HFF-Myc (cell line): ENCODE measurements around the gene AMMECR1L.

ENCODE experiments used
- DNase-seq: peaks from one replicate; pipeline ENCODE4 v3.0.0-alpha.2; 2011; ENCODE audit warnings: low read depth; ENCODE audit errors: extremely low read depth
- H3K4me3 ChIP-seq: replicated peaks from 2 replicates; pipeline ENCODE4 v1.5.1; 2011; ENCODE audit warnings: low read depth, mild to moderate bottlenecking, control low read depth, low read length
- TF ChIP-seq, protein P1 (sequence below): IDR thresholded peaks from 2 replicates; pipeline ENCODE4 v1.5.1; 2012; ENCODE audit warnings: mild to moderate bottlenecking, low read depth, low read length, control low read depth; ENCODE audit errors: missing control alignments

AMMECR1L gene

DNA sequence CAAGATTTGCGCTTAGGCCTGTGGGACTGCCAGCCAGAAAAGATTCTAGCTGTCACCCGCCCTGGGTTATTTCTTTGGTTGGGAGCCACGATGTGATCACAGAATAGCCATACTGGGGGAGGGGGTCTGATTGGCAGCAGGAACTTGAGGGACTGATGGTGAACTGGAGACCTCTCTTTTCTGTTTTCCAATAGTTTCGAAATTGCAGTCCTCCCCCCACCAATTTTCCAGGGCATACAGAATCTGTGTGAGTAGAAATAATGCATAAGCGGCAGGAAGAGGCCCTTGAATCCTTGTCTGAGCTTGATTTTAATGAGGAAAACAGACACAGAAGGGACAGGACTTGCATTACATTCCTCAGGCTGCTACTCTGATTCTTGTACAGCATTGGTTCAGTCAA lies 25.6 kb downstream of the AMMECR1L start:
- no peak overlapping the region for H3K4me3 ChIP-seq
- DNase-seq, result no peak
- TF ChIP-seq, protein P1, sequence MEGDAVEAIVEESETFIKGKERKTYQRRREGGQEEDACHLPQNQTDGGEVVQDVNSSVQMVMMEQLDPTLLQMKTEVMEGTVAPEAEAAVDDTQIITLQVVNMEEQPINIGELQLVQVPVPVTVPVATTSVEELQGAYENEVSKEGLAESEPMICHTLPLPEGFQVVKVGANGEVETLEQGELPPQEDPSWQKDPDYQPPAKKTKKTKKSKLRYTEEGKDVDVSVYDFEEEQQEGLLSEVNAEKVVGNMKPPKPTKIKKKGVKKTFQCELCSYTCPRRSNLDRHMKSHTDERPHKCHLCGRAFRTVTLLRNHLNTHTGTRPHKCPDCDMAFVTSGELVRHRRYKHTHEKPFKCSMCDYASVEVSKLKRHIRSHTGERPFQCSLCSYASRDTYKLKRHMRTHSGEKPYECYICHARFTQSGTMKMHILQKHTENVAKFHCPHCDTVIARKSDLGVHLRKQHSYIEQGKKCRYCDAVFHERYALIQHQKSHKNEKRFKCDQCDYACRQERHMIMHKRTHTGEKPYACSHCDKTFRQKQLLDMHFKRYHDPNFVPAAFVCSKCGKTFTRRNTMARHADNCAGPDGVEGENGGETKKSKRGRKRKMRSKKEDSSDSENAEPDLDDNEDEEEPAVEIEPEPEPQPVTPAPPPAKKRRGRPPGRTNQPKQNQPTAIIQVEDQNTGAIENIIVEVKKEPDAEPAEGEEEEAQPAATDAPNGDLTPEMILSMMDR, result no peak

DNA sequence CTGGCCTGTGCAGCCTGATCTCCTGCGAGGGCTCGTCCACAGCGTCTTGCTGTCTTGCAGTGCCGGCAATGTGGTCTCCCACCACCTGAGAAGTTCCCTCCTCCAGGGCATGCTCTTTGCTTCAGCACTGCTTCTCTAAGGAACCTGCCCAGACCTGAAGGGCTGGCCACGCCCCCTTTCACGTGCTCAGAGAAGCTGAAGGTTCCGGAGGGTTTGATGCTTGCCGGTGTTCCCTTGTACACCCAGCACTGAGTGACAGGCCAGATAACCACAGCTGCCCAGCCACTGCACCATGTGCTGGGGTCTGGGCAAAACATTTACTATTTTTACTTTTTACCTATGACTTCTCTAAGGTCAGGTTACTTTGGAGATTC lies 26.1 kb downstream of the AMMECR1L start:
- TF ChIP-seq, protein P1, result no peak
- DNase-seq, result no peak
- H3K4me3 ChIP-seq, result no peak overlapping the region

DNA sequence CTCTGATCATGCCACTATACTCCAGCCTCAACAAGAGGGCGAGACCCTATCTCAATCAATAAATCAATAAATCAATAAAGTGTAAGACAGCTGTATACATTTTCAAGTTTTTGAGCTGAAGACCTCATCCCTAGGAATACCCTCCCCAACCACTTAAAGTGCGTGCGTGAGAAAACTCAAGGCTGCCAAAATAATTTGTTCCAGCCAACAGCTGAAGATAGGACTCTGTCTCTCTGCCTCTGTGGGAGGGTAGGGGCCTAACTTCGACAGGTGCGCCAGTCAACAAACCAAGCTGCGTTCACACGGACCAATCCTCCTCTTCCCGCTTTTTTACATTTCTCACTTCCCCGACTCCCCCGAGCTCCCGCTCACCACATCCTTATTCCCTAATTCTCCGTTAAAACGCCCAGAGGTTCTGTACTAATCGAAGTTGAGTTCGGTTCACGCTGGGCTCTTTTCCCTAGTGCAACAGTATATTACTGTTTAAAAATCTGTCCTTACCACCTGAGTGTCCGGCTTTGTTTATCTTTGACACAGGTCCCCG lies 28.4 kb downstream of the AMMECR1L start:
- no peak for DNase-seq
- peak overlapping the region; percentile 97 for H3K4me3 ChIP-seq
- TF ChIP-seq, protein P1, result no peak

DNA sequence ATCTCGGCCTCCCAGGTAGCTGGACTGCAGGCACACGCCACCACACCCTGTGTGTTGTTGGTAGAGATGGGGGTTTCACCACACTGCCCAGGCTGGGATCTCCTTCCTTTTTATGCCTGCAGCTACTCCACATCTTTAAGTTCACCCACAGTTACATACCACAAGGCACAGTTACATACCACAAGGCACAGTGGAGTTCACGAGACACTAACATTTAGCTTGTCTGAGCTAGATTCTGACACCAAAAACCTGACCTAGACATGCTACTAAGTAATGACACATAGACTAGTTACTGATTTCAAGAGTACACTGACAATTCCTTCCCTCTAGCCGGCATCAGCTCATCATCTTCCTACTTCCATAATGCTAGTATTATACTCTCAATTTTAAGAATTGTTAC lies 32.1 kb downstream of the AMMECR1L start:
- no peak for DNase-seq
- TF ChIP-seq, protein P1, result no peak

DNA sequence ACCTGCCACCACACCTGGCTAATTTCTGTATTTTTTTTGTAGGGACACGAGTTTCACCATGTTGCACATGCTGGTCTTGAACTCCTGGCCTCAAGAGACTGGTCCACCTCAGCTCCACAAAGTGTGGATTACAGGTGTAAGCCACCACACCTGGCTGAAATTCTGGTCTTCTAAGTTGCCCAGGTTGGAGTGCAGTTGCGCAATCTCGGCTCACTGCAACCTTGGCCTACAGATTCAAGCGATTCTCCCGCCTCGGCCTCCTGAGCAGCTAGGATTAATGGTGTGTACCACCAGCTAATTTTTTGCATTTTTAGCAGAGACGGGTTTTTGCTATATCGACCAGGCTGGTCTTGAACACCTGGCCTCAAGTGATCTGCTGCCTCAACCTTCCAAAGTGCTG lies 33.4 kb downstream of the AMMECR1L start:
- H3K4me3 ChIP-seq, result no peak overlapping the region
- DNase-seq, result no peak
- TF ChIP-seq, protein P1, result no peak

More for the DNA sequence above, 32.1 kb downstream of the AMMECR1L start:
- no peak overlapping the region for H3K4me3 ChIP-seq

DNA sequence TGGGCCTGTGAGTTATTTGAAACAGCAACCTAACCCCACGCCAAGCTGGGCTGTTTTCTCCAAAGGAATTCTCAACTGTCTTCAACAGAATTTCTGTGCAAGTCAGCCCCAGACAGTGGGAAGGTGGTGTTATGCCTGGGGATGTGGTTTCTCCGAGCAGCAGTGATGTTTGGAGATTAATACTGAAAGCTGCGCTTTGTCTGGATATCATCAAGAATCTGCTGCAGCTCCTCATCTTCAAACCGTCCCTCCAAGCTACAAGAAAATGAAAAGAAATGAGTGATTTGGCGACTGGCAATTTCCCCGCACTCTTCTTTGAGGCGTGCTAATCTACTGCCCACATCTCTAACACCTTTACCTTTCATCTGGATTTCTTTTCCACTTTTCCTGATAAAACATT lies 37.8 kb downstream of the AMMECR1L start:
- TF ChIP-seq, protein P1, result no peak
- H3K4me3 ChIP-seq, result no peak overlapping the region
- DNase-seq, result no peak

DNA sequence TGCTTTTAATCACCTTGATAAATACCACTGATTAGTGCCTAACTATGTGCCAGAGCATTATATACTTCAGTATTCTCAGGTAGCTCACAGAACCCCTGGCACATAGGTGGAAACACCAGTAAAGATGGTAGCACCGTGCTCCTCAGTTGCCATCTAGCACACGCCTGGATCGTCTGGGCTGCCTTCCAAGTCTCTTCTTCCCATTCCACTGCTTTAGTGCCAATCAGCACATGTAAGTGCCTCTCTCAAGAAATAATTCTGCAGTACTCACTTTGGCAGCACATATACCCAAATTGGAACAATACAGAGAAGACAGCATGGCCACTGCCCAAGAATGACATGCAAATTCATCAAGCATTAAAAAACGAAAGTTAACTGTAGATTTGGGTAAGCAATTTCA lies 40.8 kb downstream of the AMMECR1L start:
- H3K4me3 ChIP-seq, result no peak overlapping the region
- no peak for DNase-seq
- TF ChIP-seq, protein P1, result no peak
